SU-DHL-6 (cell line): ENCODE data around the gene TRMT112.

Experiments used
- H2AFZ ChIP-seq: fragments of 200-600 bp; sonication (generic); 2 replicates; pipeline ENCODE4 v1.6.1; 2014; ENCODE audit warnings: low read depth, mild to moderate bottlenecking, moderate library complexity, mixed read lengths, antibody characterized with exemption, low read length; ENCODE audit not compliant: severe bottlenecking
- H3F3A ChIP-seq: fragments of 200-600 bp; shearing (Covaris generic); 2 replicates; pipeline ENCODE4 v1.6.0; 2016; ENCODE audit warnings: antibody characterized with exemption, mild to moderate bottlenecking; ENCODE audit not compliant: insufficient read depth
- H3K27ac ChIP-seq: fragments of 200-600 bp; sonication (generic); 2 replicates; pipeline ENCODE4 v1.5.1; 2016; ENCODE audit warnings: low read depth, mild to moderate bottlenecking, low read length, moderate library complexity, mixed read lengths
- H3K27me3 ChIP-seq: fragments of 200-600 bp; sonication (generic), shearing (Covaris generic); 2 replicates; pipeline ENCODE4 v1.6.0; 2014; ENCODE audit warnings: mild to moderate bottlenecking, low read length
- H3K36me3 ChIP-seq: fragments of 200-600 bp; sonication (generic); 2 replicates; pipeline ENCODE4 v1.6.1; 2014; ENCODE audit warnings: mild to moderate bottlenecking, low read length, mixed read lengths
- H3K4me2 ChIP-seq: fragments of 300-600, 200-600 bp; shearing (Covaris generic), sonication (generic); 2 replicates; pipeline ENCODE4 v1.6.0; 2014; ENCODE audit warnings: low read length, low read depth, mild to moderate bottlenecking; ENCODE audit not compliant: poor library complexity, severe bottlenecking
- H3K4me3 ChIP-seq: fragments of 200-600 bp; sonication (generic); 2 replicates; pipeline ENCODE4 v1.5.1; 2014; ENCODE audit warnings: antibody characterized with exemption, low read length, mild to moderate bottlenecking, mixed read lengths; ENCODE audit not compliant: insufficient read depth, poor library complexity, severe bottlenecking
- H3K79me2 ChIP-seq: fragments of 200-600 bp; sonication (generic); 2 replicates; pipeline ENCODE4 v1.6.1; 2014; ENCODE audit warnings: mild to moderate bottlenecking, low read length, moderate library complexity; ENCODE audit not compliant: insufficient read depth
- H3K9ac ChIP-seq: fragments of 200-600 bp; sonication (generic); 2 replicates; pipeline ENCODE4 v1.7.0; 2014; ENCODE audit warnings: mild to moderate bottlenecking, low read length
- H3K9me2 ChIP-seq: fragments of 200-600 bp; sonication (generic); replicated peaks from 2 replicates; pipeline ENCODE4 v1.6.1; 2014; ENCODE audit warnings: low read length; ENCODE audit not compliant: insufficient read depth
- H3K9me3 ChIP-seq: fragments of 200-600 bp; sonication (generic); 2 replicates; pipeline ENCODE4 v1.6.1; 2014; ENCODE audit warnings: low read length, mixed read lengths; ENCODE audit not compliant: insufficient read depth
- H4K20me1 ChIP-seq: fragments of 200-600 bp; sonication (generic); 2 replicates; pipeline ENCODE4 v1.6.1; 2014; ENCODE audit warnings: low read depth, mild to moderate bottlenecking, antibody characterized with exemption, low read length, moderate library complexity, mixed read lengths
- EZH2phosphoT487 ChIP-seq: fragments of 200-600 bp; sonication (generic), shearing (Covaris generic); conservative IDR thresholded peaks from 2 replicates; pipeline ENCODE4 v1.6.1; 2018; ENCODE audit warnings: mild to moderate bottlenecking, antibody characterized with exemption, low read length, moderate library complexity, mixed read lengths
- TF ChIP-seq, protein P1 (sequence below): fragments of 200-600 bp; sonication (generic); IDR thresholded peaks from one replicate; pipeline ENCODE4 v1.5.1; 2017; ENCODE audit warnings: antibody characterized with exemption, mild to moderate bottlenecking, low read length, moderate library complexity; ENCODE audit not compliant: insufficient read depth, poor library complexity, severe bottlenecking

TRMT112 gene

DNA sequence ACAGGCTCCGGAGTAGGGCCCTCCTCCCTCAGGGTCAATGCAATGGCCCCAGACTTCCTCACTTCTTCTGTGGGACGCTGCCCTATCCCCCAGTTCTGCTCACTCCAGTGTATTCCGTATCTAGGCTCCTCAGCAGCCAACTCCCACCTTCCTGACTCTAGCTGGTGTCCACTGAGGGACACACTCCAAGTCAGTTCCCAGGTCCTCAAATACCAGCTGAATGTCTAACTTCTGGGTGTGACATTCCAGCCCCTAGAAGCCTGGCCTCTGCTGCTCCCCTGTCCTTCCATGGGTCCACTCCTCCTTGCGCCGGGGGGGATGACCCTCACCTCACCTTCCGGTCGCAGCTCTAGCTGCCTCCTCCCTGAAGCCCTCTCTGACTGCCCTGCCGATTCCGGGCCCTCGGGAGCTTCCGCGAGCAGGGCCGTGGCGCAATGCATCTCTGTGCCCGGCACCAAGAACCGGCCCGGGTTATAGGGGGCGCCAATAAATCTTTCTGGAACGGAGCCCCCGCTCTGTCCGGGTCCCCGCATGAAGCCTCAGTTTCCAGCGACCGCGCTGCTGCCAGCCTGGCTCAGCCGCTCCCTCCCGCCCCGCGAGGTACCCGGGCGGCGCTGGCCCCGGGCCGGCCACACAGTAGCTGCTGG is 48.3 kb downstream of the TRMT112 start:
- Histone ChIP-seq H3K79me2 (0 out of 2 replicates have a peak, but pooled peaks cover 6% of the 10 kb centered on the region), H3K4me3 (peak overlapping the region; percentile 84), H3K36me3 (no peaks in the 10 kb centered on the region), H3K9me2 (no peaks in the 10 kb centered on the region), H3K4me2 (peak overlapping the region; percentile 91), H2AFZ (peak overlapping the region; percentile 52), H3K27ac (peak overlapping the region; percentile 88), H3K9ac (peak overlapping the region; percentile 92), H4K20me1 (no peaks in the 10 kb centered on the region), H3K9me3 (no peaks in the 10 kb centered on the region), H3K27me3 (no peaks in the 10 kb centered on the region), H3F3A (peaks cover 15% of the 10 kb centered on the region; the same call in 1 of the 2 replicates)
- TF ChIP-seq, protein P1, sequence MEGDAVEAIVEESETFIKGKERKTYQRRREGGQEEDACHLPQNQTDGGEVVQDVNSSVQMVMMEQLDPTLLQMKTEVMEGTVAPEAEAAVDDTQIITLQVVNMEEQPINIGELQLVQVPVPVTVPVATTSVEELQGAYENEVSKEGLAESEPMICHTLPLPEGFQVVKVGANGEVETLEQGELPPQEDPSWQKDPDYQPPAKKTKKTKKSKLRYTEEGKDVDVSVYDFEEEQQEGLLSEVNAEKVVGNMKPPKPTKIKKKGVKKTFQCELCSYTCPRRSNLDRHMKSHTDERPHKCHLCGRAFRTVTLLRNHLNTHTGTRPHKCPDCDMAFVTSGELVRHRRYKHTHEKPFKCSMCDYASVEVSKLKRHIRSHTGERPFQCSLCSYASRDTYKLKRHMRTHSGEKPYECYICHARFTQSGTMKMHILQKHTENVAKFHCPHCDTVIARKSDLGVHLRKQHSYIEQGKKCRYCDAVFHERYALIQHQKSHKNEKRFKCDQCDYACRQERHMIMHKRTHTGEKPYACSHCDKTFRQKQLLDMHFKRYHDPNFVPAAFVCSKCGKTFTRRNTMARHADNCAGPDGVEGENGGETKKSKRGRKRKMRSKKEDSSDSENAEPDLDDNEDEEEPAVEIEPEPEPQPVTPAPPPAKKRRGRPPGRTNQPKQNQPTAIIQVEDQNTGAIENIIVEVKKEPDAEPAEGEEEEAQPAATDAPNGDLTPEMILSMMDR: no peak
- no peak for TF ChIP-seq EZH2phosphoT487

DNA sequence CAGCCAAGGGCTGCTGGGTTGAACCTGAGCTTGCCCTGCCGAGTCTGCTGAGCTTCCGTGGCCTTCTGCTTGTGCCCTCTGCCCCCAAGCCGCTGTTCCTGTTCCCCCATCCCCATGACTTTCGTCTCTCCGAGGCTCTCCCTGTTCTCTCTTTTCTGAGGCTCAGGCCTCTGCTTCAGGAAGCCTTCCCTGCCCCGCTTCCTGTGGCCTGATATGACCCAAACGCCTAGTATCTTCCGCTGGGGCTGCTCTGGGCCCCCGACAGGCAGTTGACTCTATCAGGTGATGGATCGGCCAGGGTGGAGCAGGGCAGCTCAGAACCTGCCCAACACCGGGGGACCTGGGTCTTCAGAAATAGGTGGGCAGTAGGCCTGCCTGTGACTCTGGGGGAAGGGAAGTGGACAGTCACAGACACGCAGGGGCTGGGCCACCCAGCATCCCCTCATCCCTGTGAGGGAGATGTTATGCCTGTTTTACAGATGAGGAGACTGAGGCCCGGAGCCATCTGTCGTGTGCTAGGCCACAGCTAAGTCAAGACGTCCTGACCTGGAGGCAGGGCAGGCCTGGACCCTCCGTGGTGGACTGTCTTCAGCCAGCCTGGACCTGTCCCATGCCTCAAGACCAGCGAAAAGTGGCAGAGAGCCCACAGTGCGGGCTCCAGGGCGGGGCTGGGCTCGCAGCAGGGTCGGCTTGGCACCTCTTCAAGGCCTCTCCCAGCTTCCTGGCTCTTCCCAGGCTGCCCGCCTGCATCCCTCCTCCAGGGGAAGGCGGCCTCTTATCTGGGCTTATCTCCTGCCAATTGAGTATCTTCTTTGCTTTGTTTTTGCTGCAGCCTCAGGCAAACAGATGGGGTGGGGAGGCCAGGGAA is 49.1 kb downstream of the TRMT112 start:
- peak overlapping the region; percentile 92 for H3K9ac ChIP-seq
- no peaks in the 10 kb centered on the region for H3K27me3 ChIP-seq
- no peaks in the 10 kb centered on the region for H3K9me3 ChIP-seq
- H3K4me3 ChIP-seq: peak overlapping the region; percentile 84
- no peaks in the 10 kb centered on the region for H3K9me2 ChIP-seq
- 0 out of 2 replicates have a peak, but pooled peaks cover 6% of the 10 kb centered on the region for H3K79me2 ChIP-seq
- peak overlapping the region; percentile 88 for H3K27ac ChIP-seq
- H3K4me2 ChIP-seq: peak overlapping the region; percentile 91
- no peaks in the 10 kb centered on the region for H3K36me3 ChIP-seq
- H4K20me1 ChIP-seq: no peaks in the 10 kb centered on the region
- H2AFZ ChIP-seq: no peak overlapping the region
- TF ChIP-seq, protein P1: no peak
- TF ChIP-seq EZH2phosphoT487: no peak
- H3F3A ChIP-seq: peaks cover 15% of the 10 kb centered on the region; the same call in 1 of the 2 replicates

DNA sequence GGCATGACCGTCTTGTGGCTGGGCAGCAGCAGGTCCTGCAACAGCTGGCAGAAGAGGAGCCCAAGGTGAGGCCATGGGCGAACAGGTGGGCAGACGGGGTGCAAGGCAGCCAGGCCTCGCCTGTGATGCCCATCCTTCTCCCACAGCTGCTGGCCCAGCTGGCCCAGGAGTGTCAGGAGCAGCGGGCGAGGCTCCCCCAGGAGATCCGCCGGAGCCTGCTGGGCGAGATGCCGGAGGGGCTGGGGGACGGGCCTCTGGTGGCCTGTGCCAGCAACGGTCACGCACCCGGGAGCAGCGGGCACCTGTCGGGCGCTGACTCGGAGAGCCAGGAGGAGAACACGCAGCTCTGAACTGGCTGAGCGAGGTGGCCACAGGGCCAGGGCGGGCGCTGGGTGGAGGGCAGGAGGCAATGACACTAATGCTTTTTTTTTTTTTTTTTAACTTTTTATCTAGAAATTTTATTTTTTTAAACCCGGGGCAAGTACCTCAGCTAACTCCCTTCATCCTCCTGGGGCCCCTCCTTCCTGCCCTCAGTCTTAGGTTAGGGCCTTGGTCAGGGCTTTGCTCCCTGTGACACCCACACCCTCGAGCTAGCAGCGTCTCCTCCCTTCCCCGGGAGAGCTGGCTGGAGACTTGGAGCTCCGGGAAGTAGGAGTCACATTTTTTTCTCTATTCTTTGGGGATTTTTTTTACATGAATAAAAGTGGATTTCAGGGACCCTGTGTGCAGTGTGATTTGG is 50.0 kb downstream of the TRMT112 start:
- TF ChIP-seq EZH2phosphoT487: no peak
- TF ChIP-seq, protein P1: no peak
- Histone ChIP-seq H3K9ac (no peak overlapping the region), H2AFZ (no peak overlapping the region), H3K79me2 (0 out of 2 replicates have a peak, but pooled peaks cover 6% of the 10 kb centered on the region), H3K9me2 (no peaks in the 10 kb centered on the region), H3K27ac (no peak overlapping the region), H3K4me2 (no peak overlapping the region), H3K9me3 (no peaks in the 10 kb centered on the region), H3K27me3 (no peaks in the 10 kb centered on the region), H3F3A (peaks cover 13% of the 10 kb centered on the region; the same call in 1 of the 2 replicates), H3K36me3 (no peaks in the 10 kb centered on the region), H3K4me3 (no peak overlapping the region), H4K20me1 (no peaks in the 10 kb centered on the region)
